ENCODE data around the gene DEXI.

DNA sequence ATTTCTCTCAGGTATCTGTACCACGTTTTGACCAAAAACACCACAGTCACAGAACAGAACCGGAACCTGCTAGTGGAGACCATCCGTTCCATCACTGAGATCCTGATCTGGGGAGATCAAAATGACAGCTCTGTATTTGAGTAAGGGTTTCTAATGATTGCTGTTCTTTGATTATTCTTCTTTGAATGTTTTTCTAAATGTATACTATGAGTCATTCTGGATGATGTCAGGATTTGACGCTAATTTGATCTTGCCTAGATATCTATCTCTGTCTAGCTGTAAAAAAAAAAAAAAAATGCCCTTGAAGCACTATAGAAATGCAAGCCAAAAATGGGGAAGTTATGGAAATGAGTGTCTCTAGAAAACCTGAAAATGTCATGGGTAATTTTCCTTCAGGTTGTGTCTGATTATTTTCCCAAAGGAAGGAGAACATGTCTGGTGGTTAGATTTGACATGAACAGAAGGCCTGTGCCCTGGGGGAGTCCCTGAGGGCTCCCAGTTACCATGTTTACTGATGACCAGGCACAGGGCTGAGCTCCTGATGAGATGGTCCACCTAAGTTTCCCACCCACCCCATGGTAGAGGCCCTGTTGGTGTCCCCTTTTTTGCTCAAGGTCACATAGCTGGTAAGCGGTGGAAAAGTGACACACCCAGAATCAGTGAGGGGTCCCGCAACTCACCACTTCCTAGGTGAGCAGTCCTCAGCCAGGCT, 15.7 kb upstream of the DEXI start:
- TF ChIP-seq, protein P1, sequence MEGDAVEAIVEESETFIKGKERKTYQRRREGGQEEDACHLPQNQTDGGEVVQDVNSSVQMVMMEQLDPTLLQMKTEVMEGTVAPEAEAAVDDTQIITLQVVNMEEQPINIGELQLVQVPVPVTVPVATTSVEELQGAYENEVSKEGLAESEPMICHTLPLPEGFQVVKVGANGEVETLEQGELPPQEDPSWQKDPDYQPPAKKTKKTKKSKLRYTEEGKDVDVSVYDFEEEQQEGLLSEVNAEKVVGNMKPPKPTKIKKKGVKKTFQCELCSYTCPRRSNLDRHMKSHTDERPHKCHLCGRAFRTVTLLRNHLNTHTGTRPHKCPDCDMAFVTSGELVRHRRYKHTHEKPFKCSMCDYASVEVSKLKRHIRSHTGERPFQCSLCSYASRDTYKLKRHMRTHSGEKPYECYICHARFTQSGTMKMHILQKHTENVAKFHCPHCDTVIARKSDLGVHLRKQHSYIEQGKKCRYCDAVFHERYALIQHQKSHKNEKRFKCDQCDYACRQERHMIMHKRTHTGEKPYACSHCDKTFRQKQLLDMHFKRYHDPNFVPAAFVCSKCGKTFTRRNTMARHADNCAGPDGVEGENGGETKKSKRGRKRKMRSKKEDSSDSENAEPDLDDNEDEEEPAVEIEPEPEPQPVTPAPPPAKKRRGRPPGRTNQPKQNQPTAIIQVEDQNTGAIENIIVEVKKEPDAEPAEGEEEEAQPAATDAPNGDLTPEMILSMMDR (IDR thresholded peaks at IDR 0.05) = no peak
- TF ChIP-seq POLR2AphosphoS5 (IDR thresholded peaks at IDR 0.05; ENCODE audit: insufficient read depth in 1 of 2, low read depth in 1 of 2) (no peak), POLR2A (IDR thresholded peaks at IDR 0.05) (no peak)
